Suprapubic skin (tissue), 4 donors: ENCODE measurements around the gene AUTS2. TPM values are rescaled to one million over a fixed set of nuclear protein-coding genes. Genes with fewer than 3 reads are reported as not detected.

Experiments
- DNase-seq, 2 donors: peaks; one replicate each; pipeline ENCODE4 v3.0.0-alpha.2; 2019; ENCODE audit warnings: low spot score in 2 of 2
- H3K27ac ChIP-seq: fragments of 200-600 bp; sonication (generic); one replicate; pipeline ENCODE4 v1.5.1; 2019
- H3K27me3 ChIP-seq: fragments of 200-600 bp; sonication (generic); one replicate; pipeline ENCODE4 v1.5.1; 2019
- H3K36me3 ChIP-seq: fragments of 200-600 bp; sonication (generic); one replicate; pipeline ENCODE4 v1.5.1; 2019
- H3K4me1 ChIP-seq: fragments of 200-600 bp; sonication (generic); one replicate; pipeline ENCODE4 v1.5.1; 2019
- H3K4me3 ChIP-seq: fragments of 200-600 bp; sonication (generic); one replicate; pipeline ENCODE4 v1.5.1; 2019; ENCODE audit warnings: mild to moderate bottlenecking
- H3K9me3 ChIP-seq: fragments of 200-600 bp; sonication (generic); one replicate; pipeline ENCODE4 v1.5.1; 2019
- CTCF ChIP-seq, 2 donors: fragments of 200-600 bp in 1 of 2; fragments of 450-650 bp in 1 of 2; sonication (generic) in 1 of 2; IDR thresholded peaks; one replicate each; pipeline ENCODE4 v1.5.1; 2016 to 2019; ENCODE audit warnings: antibody characterized with exemption in 2 of 2, mild to moderate bottlenecking in 1 of 2, moderate library complexity in 1 of 2
- EP300 ChIP-seq: sonication (generic); formaldehyde crosslinking; IDR thresholded peaks from one replicate; pipeline ENCODE4 v1.6.1; 2017; ENCODE audit warnings: antibody characterized with exemption
- POLR2A ChIP-seq, 2 donors: fragments of 450-650 bp; IDR thresholded peaks; one replicate each; pipeline ENCODE4 v1.6.1; 2017; ENCODE audit warnings: antibody characterized with exemption in 2 of 2, mild to moderate bottlenecking in 2 of 2, moderate library complexity in 2 of 2
- POLR2AphosphoS5 ChIP-seq, 3 donors: sonication (generic); formaldehyde crosslinking; IDR thresholded peaks; one replicate each; pipeline ENCODE4 v1.6.1; 2017; ENCODE audit warnings: antibody characterized with exemption in 3 of 3
- WGBS: methylation state at CpG from one replicate; pipeline ENCODE4 v1.1.5; 2018; 5-methylcytosine and 5-hydroxymethylcytosine counted together
- total RNA-seq, 4 donors: library from RNA; depleted of rRNA; stranded (reverse); fragments of >200 nt; gene quantifications; one replicate each; pipeline ENCODE4 v1.1.0, GENCODE V29; 2016

The AUTS2 gene
- total RNA-seq, 4 donors from 2014 or later: 31.0 to 102 (median 56.4) TPM

DNA sequence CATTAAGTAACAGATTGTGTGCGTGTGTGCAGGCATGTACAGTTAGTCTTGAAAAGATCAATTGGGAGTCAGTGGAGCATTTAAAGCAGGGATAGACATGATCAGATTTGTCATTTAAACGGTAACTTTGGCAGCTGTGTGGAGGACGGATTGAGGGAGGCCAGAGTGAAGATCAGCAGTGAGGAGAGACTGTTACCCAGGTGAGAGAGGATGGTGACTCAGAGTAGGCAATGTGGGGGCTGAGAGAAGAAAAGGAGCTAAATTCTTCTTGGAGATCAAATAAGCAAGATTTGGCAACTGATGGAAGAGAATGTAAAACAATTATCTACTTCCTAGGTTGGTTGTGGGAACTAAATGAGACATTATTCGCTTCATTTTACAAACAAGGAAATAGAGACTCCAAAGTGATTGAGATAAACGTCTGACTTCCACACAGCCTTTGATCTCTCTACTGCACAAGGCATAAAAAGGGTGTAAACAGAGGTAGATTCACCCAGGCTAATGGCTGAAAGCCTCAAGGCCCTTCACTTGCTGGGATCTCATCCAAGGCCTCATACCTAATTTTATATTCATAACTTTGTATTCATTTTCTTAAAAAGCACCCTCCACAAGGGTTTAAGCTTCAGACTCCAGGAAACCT, 868.6 kb downstream of the AUTS2 start:
- H3K27me3 ChIP-seq: no peaks in the 10 kb centered on the region
- no peak for TF ChIP-seq EP300
- TF ChIP-seq CTCF (IDR thresholded peaks at IDR 0.05): no peak
- TF ChIP-seq POLR2AphosphoS5 (IDR thresholded peaks at IDR 0.05): no peak
- TF ChIP-seq POLR2A (IDR thresholded peaks at IDR 0.05): no peak
- 65% methylated on average over 5 of the region's 5 CpGs for WGBS
- DNase-seq: no peak
- no peaks in the 10 kb centered on the region for H3K9me3 ChIP-seq
- no peak overlapping the region for H3K27ac ChIP-seq
- no peaks in the 10 kb centered on the region for H3K36me3 ChIP-seq
- no peak overlapping the region for H3K4me3 ChIP-seq
- H3K4me1 ChIP-seq: peaks cover 6% of the 10 kb centered on the region

GRCh38 chr7:70470746-70471145, 872.5 kb downstream of the AUTS2 start:
- H3K27me3 ChIP-seq: no peaks in the 10 kb centered on the region
- no peak overlapping the region for H3K4me3 ChIP-seq
- no peaks in the 10 kb centered on the region for H3K9me3 ChIP-seq
- TF ChIP-seq CTCF (IDR thresholded peaks at IDR 0.05): no peak
- no peak for TF ChIP-seq POLR2AphosphoS5 (IDR thresholded peaks at IDR 0.05)
- TF ChIP-seq POLR2A (IDR thresholded peaks at IDR 0.05): no peak
- no peak for TF ChIP-seq EP300
- WGBS: 69% methylated on average over 10 of the region's 10 CpGs
- no peaks in the 10 kb centered on the region for H3K36me3 ChIP-seq
- no peak overlapping the region for H3K27ac ChIP-seq
- no peak for DNase-seq
- no peaks in the 10 kb centered on the region for H3K4me1 ChIP-seq

- WGBS: 82% methylated on average over 9 of the region's 9 CpGs
- Histone ChIP-seq H3K27me3 (no peaks in the 10 kb centered on the region), H3K9me3 (no peaks in the 10 kb centered on the region), H3K36me3 (no peaks in the 10 kb centered on the region), H3K4me1 (peaks cover 7% of the 10 kb centered on the region), H3K4me3 (no peak overlapping the region), H3K27ac (no peak overlapping the region)
- no peak for DNase-seq
- TF ChIP-seq EP300 (no peak), POLR2AphosphoS5 (IDR thresholded peaks at IDR 0.05) (no peak), POLR2A (IDR thresholded peaks at IDR 0.05) (no peak), CTCF (IDR thresholded peaks at IDR 0.05) (no peak)
Observed at GRCh38 chr7:70472601-70473237, 874.4 kb downstream of the AUTS2 start.

- H3K36me3 ChIP-seq: no peaks in the 10 kb centered on the region
- no peak overlapping the region for H3K4me3 ChIP-seq
- peaks cover 7% of the 10 kb centered on the region for H3K4me1 ChIP-seq
- H3K27ac ChIP-seq: no peak overlapping the region
- H3K9me3 ChIP-seq: no peaks in the 10 kb centered on the region
- H3K27me3 ChIP-seq: no peaks in the 10 kb centered on the region
- TF ChIP-seq CTCF (IDR thresholded peaks at IDR 0.05) (no peak), POLR2AphosphoS5 (IDR thresholded peaks at IDR 0.05) (no peak), POLR2A (IDR thresholded peaks at IDR 0.05) (no peak), EP300 (no peak)
- DNase-seq: no peak
- 80% methylated on average over 5 of the region's 5 CpGs for WGBS
Observed at GRCh38 chr7:70474639-70475234, 876.5 kb downstream of the AUTS2 start.
